Mononuclear cell (primary cell): ENCODE results near the gene TCTN2. TPM values are rescaled to one million over a fixed set of nuclear protein-coding genes. Genes with fewer than 3 reads are reported as not detected.

Experiments
- H3K27me3 ChIP-seq: 2 replicates; pipeline ENCODE4 v1.6.0; 2011; ENCODE audit warnings: low read length, control low read depth; ENCODE audit not compliant: insufficient read depth
- H3K4me1 ChIP-seq: 2 replicates; pipeline ENCODE4 v1.5.1; 2011; ENCODE audit warnings: mild to moderate bottlenecking, low read length, control low read depth; ENCODE audit not compliant: insufficient read depth
- H3K4me3 ChIP-seq: 2 replicates; pipeline ENCODE4 v1.5.1; 2011; ENCODE audit warnings: mild to moderate bottlenecking, low read length, moderate library complexity
- H3K9me3 ChIP-seq: 2 replicates; pipeline ENCODE4 v1.5.1; 2011; ENCODE audit warnings: low read depth, mild to moderate bottlenecking, control low read depth, low read length
- total RNA-seq: library from RNA; depleted of rRNA; stranded (reverse); fragments of >200 nt; gene quantifications from one replicate; pipeline ENCODE4 v1.2.3, GENCODE V29; 2012

Gene TCTN2
- 1.8 TPM for total RNA-seq

DNA sequence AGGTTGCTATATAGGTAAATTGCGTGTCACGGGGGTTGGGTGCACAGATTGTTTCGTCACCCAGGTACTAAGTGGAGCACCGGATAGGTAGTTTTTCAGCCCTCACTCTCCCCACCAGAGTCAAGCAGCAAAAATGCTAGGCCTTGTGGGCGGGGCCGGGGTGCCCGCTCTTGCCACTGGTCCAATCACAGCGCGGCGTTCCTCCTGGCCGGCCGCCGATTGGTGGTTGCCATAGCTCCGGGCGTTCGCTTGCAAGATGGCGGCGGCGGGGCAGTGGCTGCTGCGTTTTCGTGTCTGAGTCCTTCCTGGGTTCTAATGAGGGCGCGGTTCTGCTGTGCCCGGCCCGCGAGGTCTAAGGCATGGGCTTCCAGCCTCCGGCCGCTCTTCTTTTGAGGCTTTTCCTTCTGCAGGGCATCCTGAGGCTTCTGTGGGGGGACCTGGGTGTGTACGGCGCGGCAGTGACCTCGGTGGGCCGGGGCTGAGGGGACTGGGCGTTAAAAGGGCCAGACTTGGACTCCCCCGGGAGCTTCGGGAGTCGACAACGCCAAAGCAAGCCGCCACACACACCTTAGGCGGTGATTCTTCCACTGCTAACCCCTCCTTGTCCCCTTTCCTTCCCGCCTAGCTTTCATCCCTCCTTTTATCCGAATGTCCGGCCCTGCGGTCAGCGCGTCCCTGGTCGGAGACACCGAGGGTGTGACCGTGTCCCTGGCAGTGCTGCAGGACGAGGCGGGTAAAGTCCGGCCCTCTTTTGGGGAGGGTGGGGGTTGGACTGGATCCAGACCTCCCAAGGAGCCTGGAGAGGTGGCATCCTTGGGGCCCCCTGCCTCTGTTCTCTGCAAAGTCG, at the start of gene TCTN2:
TSS of gene TCTN2 (plus strand) at position 232 of the 847 bp plus-strand sequence. CDS start at position 360, 128 bp downstream.
- peaks cover 10% of the 10 kb centered on the region for H3K4me1 ChIP-seq

DNA sequence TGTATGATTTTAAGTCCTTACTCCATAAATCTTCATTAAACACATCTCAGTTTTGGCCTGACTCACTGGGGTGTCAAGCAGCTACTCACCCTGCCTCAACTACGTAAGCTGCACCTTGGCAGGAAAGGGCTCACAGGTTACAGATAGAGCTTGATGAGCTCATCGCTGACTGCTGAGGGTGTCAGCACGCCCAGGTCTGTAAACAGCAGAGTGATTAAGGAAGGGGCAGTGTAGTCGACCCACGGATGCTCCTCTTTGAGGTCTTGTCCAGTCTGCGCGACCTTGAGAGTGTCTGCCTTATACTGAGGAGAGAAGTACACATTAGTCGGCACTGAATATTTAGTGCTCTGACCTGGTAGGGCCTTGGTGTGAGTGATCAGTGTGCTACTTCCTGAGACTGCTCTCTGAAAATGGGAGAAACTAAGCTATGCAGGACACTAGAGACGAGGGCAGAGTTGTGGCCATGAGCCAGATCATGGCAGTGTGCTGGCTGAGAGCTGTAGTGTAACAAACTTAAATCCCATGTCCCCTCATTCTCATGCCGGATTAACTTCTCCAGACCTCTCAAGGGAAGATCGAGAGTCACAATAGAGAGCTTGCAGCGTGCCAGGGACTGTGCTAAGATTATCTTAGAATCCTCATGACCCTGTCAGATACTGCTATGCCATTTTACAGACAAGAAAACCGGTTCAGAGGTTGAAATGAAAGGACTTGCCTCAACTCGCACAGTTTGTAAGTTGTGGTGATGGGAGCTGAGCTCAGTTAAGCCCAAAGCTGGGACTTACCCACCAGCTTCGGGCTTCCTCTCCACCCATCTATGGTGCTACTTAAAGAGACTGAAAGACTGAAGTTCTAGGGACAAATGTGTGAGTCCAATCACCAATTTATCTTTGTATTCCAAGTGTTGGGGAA, 49.0 kb upstream of the TCTN2 start:
- Histone ChIP-seq H3K9me3 (no peaks in the 10 kb centered on the region), H3K27me3 (no peaks in the 10 kb centered on the region), H3K4me1 (no peaks in the 10 kb centered on the region), H3K4me3 (no peak overlapping the region)

More for the DNA sequence above, at the start of gene TCTN2:
- Histone ChIP-seq H3K27me3 (no peaks in the 10 kb centered on the region), H3K4me3 (peak within 1 kb of the TSS; percentile 76), H3K9me3 (no peaks in the 10 kb centered on the region)

DNA sequence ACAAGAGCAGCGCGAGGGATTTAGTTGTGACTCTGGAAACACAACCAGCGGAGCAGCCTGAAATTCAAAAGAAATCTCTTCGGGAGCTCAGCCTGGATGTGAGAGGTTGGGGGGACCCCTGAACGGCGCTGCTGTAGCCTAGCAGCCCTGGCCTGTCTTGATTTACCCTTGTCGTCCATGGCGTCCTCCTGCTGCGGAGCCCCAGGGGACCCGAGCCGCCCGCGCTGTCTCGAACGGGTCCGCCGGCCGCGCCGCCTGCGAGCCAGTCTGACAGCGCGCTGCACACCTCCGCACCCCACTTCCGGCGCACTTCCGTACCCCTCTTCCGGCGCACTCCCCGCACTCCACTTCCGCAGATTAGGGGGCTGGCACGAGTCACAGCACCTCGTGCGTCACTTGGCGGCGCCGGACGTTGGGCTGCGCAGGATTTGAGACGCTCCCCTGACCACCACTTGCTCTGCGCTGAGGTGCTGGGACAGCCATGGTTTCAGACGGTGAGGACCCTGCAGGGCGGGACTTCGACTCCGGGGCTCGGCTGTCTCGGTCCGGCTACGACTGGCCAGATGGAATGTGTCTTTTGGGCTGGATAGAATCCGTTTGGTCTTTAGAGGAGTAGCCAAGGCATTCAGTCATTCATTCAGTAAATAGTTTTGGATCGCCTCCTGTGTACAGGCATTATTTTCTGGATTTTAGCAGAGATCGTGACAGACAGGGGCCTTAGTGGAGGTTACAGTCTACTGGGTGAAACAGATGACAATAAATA, 37.4 kb upstream of the TCTN2 start, which contains the start of the genes EIF2B1 and GTF2H3:
TSS of gene EIF2B1 (minus strand) at position 308 of the 763 bp plus-strand sequence. CDS start at position 179, 129 bp downstream.
TSS of gene GTF2H3 (plus strand) at position 451 of the 763 bp plus-strand sequence. CDS start at position 482, 31 bp downstream.
- peak within 1 kb of the TSS; percentile 73 for H3K4me3 ChIP-seq
- H3K27me3 ChIP-seq, result no peaks in the 10 kb centered on the region
- H3K4me1 ChIP-seq, result peaks cover 17% of the 10 kb centered on the region
- no peaks in the 10 kb centered on the region for H3K9me3 ChIP-seq

DNA sequence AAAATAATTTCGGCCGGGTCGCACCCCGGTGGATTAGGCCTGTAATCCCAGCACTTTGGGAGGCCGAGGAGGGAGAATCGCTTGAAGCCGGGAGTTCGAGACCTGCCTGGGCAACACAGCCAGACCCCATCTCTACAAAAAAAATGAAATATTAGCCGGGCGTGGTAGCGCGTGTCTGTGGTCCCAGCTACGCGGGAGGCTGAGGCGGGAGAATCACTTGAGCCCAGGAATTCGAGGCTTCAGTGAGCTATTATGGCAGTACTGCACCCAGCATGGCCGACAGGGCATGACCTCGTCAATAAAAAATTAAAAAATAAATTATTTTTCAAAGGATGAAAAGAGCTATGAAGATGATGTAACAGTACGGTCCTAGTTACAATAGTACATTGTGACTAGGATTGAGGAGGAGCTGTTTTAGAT, 36.8 kb upstream of the TCTN2 start:
- Histone ChIP-seq H3K4me1 (peaks cover 17% of the 10 kb centered on the region), H3K4me3 (peak overlapping the region; percentile 73), H3K27me3 (no peaks in the 10 kb centered on the region), H3K9me3 (no peaks in the 10 kb centered on the region)

DNA sequence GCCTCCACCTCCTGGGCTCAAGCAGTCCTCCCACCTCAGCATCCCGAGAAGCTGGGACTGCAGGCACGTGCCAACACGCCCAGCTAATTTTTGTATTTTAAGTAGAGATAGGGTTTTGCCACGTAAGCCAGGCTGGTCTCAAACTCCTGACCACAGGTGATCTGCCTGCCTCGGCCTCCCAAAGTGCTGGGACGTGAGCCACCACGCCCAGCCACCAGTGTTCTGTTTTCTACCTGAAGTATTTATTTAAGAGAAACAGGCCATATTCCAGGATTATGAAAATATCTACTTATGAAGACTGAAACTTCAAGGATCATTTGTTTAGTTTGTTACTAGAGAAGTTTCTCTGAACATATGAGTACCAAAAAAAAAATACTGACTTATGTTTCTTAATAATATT, 27.0 kb upstream of the TCTN2 start:
- Histone ChIP-seq H3K4me3 (no peak overlapping the region), H3K4me1 (no peaks in the 10 kb centered on the region), H3K9me3 (no peaks in the 10 kb centered on the region), H3K27me3 (no peaks in the 10 kb centered on the region)

DNA sequence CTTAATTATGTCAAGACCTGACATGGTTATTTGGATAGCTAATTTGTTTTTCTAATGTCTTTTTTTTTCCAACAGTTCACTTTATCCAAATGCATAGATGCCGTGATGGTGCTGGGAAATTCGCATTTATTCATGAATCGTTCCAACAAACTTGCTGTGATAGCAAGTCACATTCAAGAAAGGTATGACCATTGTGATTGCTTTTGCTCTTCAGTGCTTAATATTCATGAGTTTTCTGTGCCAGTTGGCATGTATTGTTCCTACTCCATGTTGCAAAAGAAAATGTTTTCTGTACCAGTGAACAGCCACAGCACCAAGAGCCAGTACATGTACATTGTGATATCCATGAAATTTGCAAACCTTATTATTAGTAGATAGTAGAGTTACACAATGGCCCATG, 25.5 kb upstream of the TCTN2 start:
- no peak overlapping the region for H3K4me3 ChIP-seq
- no peaks in the 10 kb centered on the region for H3K9me3 ChIP-seq
- no peaks in the 10 kb centered on the region for H3K27me3 ChIP-seq
- H3K4me1 ChIP-seq, result no peaks in the 10 kb centered on the region

DNA sequence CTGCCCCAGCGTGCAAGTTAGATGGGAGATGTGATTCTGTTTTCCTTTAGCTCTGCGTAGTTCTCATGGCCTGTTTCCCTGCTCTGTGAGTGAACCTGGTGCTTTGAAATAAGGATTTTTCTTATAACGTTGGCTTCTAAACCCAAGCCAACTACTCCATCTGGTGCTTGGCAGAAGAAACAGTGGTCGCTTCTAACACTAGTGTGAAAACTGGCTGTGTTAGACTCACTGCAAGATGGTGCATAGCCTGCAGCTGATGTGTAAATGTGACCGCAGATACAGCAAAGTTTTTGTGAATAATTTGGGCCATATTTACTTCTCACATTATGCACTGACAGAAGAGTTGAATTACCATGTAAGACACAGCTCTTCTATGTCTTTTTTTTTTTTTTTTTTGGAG, 25.0 kb upstream of the TCTN2 start:
- H3K9me3 ChIP-seq, result no peaks in the 10 kb centered on the region
- H3K4me3 ChIP-seq, result no peak overlapping the region
- no peaks in the 10 kb centered on the region for H3K4me1 ChIP-seq
- no peaks in the 10 kb centered on the region for H3K27me3 ChIP-seq

DNA sequence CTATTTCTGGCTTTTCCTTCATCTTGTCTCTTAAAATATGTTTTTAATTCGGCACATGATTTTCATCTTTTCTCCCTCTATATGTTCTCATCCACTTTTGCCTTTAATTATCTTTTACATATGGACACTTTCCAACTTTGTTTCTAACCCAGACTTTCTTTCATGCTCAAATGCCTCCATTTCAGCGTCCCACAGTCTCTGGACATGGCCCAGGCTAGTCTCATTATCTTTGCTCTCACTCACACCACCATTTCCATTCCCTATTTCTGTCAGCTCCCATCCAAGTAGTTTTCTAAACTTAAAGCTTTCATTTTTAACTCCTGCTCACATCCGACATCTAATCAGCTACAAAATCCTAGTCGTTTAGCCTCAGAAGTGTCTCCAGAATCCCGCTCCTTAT, 22.5 kb upstream of the TCTN2 start:
- no peaks in the 10 kb centered on the region for H3K27me3 ChIP-seq
- no peak overlapping the region for H3K4me3 ChIP-seq
- H3K4me1 ChIP-seq, result no peaks in the 10 kb centered on the region
- H3K9me3 ChIP-seq, result no peaks in the 10 kb centered on the region

DNA sequence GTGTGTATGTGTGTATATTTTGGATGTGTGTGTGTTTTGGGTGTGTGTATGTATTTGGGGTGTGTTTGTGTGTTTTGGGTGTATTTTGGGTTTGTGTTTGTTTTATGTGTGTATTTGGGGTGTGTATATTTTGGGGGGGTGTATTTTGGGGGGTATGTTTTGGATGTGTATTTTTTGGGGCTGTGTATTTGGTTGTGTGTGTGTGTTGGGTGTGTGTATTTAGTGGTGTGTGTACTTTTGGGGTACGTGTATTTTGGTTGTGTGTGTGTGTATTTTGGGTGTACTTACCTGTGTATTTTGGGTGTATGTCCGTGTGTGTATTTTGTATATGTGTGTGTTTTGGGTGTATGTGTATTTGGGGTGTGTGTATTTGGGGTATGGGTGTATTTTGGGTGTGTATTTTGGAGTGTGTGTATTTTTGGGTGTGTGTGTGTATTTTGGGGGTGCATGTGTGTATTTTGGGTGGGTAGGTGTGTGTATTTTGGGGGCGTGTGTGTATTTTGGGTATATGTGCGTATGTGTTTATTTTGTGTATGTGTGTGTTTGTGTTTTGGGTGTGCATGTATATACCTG, 16.7 kb upstream of the TCTN2 start:
- H3K27me3 ChIP-seq, result no peaks in the 10 kb centered on the region
- H3K4me1 ChIP-seq, result no peaks in the 10 kb centered on the region
- H3K4me3 ChIP-seq, result no peak overlapping the region
- no peaks in the 10 kb centered on the region for H3K9me3 ChIP-seq

DNA sequence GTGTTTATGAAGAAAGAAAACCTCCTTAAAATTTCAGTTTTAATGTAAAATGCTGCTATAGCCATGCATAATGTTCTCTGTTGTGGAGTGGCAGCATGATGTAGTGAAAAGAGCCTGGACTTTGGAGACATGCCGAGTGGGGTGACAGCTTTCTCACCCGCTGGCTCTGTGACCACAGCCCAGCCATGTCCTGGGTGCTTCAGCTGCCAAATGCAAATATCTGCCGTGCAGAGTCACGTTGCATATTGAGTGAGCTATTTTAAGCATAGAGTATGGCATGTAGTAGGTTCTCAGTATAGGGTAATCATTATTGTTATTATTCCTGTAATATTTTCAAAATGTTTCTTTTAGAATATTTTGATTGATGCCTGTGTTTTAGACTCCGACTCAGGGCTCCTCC, 15.5 kb upstream of the TCTN2 start:
- no peak overlapping the region for H3K4me3 ChIP-seq
- no peaks in the 10 kb centered on the region for H3K9me3 ChIP-seq
- H3K4me1 ChIP-seq, result no peaks in the 10 kb centered on the region
- H3K27me3 ChIP-seq, result no peaks in the 10 kb centered on the region

DNA sequence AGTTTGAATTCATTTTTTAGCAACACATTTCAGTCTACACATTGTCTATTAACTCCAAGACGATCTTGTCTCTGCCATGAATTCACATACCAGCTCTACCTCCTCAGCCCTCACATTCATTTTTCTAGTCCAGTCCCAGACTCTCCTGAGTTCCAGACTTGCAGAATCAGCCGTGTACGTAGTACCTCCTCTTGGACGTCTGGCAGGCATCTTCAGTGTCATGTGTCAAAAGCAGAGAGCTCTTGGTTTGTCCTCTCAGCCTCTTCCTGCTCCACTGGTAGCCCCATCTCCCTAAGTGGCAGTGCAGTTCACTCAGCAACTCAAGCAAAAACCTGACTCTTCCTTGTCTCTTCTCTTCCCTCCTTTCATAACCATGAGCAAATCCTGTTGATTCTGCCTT, 14.5 kb upstream of the TCTN2 start:
- no peaks in the 10 kb centered on the region for H3K9me3 ChIP-seq
- H3K27me3 ChIP-seq, result no peaks in the 10 kb centered on the region
- no peak overlapping the region for H3K4me3 ChIP-seq

DNA sequence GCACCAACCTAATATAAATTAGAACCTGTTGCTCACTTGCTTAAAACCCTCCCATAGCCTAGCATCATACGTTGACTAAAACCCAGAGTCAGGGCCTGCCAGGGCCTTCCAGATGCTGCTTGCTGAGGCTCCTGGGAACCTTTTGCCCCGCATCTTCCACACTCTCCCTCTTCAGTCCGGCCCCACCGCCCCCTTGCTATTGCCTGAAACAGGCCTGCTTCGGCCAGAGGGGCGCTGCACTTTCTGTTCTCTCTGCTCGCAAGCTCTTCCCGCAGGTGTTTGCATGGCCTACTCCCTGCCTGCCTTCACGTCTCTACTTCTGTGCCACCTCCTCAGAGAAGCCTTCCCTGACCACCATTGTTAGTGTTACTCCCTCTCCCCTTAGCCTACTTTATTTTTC, 13.7 kb upstream of the TCTN2 start:
- no peaks in the 10 kb centered on the region for H3K9me3 ChIP-seq
- H3K27me3 ChIP-seq, result no peaks in the 10 kb centered on the region
- H3K4me1 ChIP-seq, result no peaks in the 10 kb centered on the region
- H3K4me3 ChIP-seq, result no peak overlapping the region

More for the DNA sequence above, 14.5 kb upstream of the TCTN2 start:
- H3K4me1 ChIP-seq, result no peaks in the 10 kb centered on the region

DNA sequence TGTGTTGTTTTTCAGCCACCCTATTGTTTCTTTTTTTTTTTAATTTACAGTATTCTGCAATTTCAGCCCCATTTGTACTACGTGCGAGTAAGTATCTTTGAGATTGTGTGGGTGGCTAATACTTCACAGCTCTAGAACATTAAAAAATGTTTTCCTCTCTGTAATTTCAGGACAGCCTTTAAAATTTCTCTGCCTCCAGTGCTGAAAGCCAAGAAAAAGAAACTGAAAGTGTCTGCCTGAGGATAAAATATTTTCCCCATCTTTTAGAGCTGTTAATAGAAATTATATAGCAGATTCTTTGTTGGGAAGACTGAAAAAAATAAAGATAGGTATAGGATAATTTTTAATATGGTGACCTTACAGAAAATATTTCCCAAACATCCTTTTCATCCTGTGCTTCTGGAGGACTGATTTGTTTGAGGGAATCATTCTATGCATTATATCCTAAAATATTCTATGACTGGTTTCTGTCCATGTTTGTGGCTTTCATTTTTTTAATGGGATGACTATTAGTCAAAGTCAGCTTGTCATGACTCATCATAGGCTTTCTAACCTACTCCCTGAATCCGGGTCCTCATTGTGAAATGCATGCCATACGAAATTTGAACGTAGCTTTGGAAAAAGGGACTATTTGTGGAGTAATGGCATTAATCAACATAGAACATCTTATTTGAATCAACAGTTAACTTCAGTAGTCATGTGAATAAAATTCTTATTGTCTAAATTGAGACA, 10.8 kb upstream of the TCTN2 start:
- Histone ChIP-seq H3K4me1 (no peaks in the 10 kb centered on the region), H3K4me3 (no peak overlapping the region), H3K27me3 (no peaks in the 10 kb centered on the region), H3K9me3 (no peaks in the 10 kb centered on the region)

DNA sequence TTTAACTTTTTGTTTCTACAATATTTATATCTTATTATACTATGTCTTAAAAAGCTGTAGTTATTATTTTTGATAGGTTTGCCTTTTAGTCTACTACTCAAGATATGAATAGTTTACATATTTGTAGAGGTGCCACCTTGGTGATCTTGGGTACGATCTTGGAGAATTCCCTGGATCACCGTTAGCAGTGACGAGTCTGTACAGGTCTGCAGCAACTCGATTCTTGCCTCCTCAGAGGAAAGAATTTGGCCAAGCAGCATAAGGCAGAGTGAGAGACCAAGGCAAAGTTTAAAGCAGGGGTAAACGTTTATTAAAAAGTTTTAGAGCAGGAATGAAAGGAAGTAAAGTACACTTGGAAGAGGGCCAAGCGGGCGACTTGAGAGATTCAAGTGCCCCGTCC, 3.1 kb upstream of the TCTN2 start:
- Histone ChIP-seq H3K9me3 (no peaks in the 10 kb centered on the region), H3K4me3 (no peak overlapping the region), H3K4me1 (peaks cover 10% of the 10 kb centered on the region), H3K27me3 (no peaks in the 10 kb centered on the region)
